ENCODE results near the gene PRKN.

PRKN gene

GRCh38 chr6:161745128-161745527, 982.4 kb downstream of the PRKN start:
- Histone ChIP-seq H3K27me3 (ENCODE audit: insufficient read depth, poor library complexity, severe bottlenecking) (no peaks in the 10 kb centered on the region), H3K27ac (replicated peaks) (no peak overlapping the region), H3K4me3 (replicated peaks; ENCODE audit: insufficient read depth, low read length) (no peak overlapping the region)
- TF ChIP-seq REST (IDR thresholded peaks at IDR 0.05; ENCODE audit: insufficient replicate concordance, low read depth) (no peak), POLR2AphosphoS5 (IDR thresholded peaks at IDR 0.05; ENCODE audit: low read depth) (no peak), CTCF (IDR thresholded peaks at IDR 0.05; ENCODE audit: insufficient read depth, low read length) (no peak), GABPA (IDR thresholded peaks at IDR 0.05; ENCODE audit: low read depth) (no peak), SPI1 (IDR thresholded peaks at IDR 0.05; ENCODE audit: borderline replicate concordance, low read depth) (no peak)
- no peak for DNase-seq (ENCODE audit: low read depth in 1 of 2, low spot score in 1 of 2)

- TF ChIP-seq GABPA (IDR thresholded peaks at IDR 0.05; ENCODE audit: low read depth) (no peak), POLR2AphosphoS5 (IDR thresholded peaks at IDR 0.05; ENCODE audit: low read depth) (no peak), SPI1 (IDR thresholded peaks at IDR 0.05; ENCODE audit: borderline replicate concordance, low read depth) (no peak), REST (IDR thresholded peaks at IDR 0.05; ENCODE audit: insufficient replicate concordance, low read depth) (no peak), CTCF (IDR thresholded peaks at IDR 0.05; ENCODE audit: insufficient read depth, low read length) (no peak)
- Histone ChIP-seq H3K27ac (replicated peaks) (no peak overlapping the region), H3K27me3 (ENCODE audit: insufficient read depth, poor library complexity, severe bottlenecking) (no peaks in the 10 kb centered on the region), H3K4me3 (replicated peaks; ENCODE audit: insufficient read depth, low read length) (no peak overlapping the region)
- DNase-seq (ENCODE audit: low read depth in 1 of 2, low spot score in 1 of 2), result no peak
Measured at GRCh38 chr6:161744211-161745067, 983.1 kb downstream of the PRKN start.

GRCh38 chr6:161743509-161744178, 983.9 kb downstream of the PRKN start:
- TF ChIP-seq CTCF (IDR thresholded peaks at IDR 0.05; ENCODE audit: insufficient read depth, low read length), result no peak
- TF ChIP-seq POLR2AphosphoS5 (IDR thresholded peaks at IDR 0.05; ENCODE audit: low read depth), result no peak
- no peak for TF ChIP-seq SPI1 (IDR thresholded peaks at IDR 0.05; ENCODE audit: borderline replicate concordance, low read depth)
- TF ChIP-seq REST (IDR thresholded peaks at IDR 0.05; ENCODE audit: insufficient replicate concordance, low read depth), result no peak
- TF ChIP-seq GABPA (IDR thresholded peaks at IDR 0.05; ENCODE audit: low read depth), result no peak
- H3K4me3 ChIP-seq (replicated peaks; ENCODE audit: insufficient read depth, low read length), result no peak overlapping the region
- no peaks in the 10 kb centered on the region for H3K27me3 ChIP-seq (ENCODE audit: insufficient read depth, poor library complexity, severe bottlenecking)
- DNase-seq (ENCODE audit: low read depth in 1 of 2, low spot score in 1 of 2), result no peak
- no peak overlapping the region for H3K27ac ChIP-seq (replicated peaks)
